ENCODE results near the gene EVI5L.

GRCh38 chr19:7806876-7807275, 23.1 kb upstream of the EVI5L start:
- TF ChIP-seq POLR2A (IDR thresholded peaks at IDR 0.05) (no peak), CTCF (IDR thresholded peaks at IDR 0.05) (no peak)
